NCI-H1092 treated with DMSO at 0.1 percent for 48 hours (cell line): ENCODE measurements around the gene PTX4.

Experiments used
- DNase-seq: peaks from one replicate; lab custom pipeline; 2025; lab: John Stamatoyannopoulos, UW

PTX4 gene

DNA sequence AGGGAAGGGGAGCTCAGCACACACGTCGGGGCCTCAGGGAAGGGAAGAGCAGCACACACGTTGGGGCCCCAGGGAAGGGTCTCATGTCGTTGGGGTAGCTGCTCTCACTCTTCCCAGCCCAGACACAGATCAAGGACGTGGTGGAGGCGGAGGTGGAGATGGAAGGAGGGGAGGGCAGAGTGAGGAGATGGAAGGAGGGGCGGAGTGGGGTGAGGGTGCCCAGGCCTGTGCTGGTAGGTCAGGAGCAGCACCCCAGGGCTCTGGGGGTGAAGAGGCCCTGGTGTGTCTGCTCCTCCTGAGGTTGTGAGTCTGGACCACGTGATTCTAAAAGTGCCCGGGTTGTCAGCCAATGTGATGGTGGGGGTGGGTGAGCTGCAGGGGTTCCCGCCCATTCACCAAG, 28.8 kb downstream of the PTX4 start:
- DNase-seq: no peak

DNA sequence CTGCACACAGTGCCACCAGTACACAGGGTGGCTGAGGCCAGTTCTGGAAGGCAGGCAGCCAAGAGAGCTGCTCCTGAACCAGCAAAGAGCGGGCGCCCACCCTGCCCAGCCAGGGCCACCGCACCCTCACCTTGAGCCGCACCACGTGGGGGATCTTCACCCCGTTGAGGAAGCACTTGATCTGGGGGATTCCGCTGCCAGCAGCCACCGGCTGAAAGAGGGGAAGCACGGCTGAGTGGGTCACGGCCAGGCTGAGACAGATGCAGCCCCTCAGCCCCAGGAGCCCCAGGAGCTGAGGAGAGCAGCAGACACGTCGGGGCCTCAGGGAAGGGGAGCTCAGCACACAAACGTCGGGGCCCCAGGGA, 29.8 kb downstream of the PTX4 start:
- DNase-seq: no peak

DNA sequence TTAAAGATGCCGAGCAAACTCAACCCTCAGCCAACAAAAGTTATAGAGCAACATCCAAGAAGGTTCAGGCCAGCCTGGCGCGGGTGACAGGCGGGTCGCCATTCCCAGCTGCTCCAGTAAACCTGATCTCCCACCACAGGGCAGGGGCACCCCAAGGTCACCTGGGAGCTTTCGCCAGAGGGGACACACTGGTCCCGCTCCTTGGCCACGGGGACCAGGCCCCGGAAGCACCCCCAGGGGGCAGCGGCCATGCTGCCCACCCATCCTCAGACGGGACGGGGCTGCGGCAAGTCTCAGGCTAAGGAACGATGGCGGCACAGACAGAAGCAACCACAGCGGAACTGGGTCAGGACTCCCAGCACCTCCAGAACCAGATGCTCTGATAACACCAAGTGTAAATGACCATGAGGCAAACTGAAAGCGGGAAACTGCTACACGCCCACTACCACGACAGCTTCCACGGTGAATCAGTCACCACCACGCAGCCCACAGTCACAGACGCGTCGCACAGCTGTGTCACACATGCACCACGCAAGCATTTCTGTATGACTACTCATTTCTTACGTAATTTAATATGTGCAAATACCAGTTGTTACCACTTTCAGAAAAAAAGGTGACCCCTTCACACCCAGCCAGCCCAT, 30.3 kb downstream of the PTX4 start:
- no peak for DNase-seq

DNA sequence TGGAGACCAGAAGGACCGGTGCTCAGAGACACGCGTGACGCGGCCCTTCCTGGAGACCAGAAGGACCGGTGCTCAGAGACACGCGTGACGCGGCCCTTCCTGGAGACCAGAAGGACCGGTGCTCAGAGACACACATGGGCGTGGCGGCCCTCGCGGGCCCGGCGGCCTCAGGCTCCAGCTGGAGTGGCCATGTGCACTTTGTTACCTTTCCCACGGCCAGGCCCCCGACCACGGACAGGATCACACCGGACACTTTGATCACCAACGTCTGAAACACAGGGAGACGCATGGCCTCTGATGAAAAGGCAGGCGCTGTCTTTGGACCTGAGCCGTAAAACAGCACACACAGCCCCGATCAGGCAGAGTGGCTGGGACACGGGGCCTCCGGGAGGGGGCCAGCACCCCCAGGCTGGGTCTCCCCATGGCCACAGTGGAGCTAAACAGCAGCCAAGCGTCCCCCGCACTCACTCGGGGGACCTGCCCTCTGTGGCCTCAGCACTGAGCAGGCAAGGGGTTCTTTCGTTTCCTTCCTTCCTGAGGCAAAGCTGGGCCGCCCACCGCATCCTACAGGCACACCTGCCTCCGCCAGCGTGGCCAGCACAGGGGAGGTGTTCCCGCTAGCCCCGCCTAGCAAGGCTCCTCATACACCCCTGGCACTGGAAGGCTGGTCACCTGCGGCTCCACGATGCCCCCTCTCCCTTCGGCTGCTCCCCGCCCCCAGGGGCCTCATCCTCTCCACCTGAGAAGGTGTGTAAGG, 31.1 kb downstream of the PTX4 start:
- DNase-seq: no peak

DNA sequence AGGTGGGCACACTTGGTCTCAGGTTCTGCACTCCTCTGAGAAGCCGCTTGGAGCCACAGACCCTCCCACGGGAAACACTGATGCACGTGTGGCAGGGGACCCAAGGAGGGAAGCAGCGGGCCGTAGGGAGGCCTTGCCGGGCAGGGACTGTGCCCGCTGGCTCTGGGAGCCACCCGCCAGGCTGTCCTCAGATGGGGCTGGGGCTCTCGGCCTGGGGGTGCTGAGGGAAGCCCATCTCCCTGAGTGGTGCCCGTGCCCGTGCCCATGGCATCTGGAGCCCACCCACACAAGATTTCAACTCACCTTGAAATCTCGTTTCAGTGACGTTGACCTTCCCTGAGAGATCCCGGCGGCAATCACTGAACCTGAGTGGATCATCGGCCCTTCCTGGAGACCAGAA, 31.8 kb downstream of the PTX4 start:
- DNase-seq: no peak

DNA sequence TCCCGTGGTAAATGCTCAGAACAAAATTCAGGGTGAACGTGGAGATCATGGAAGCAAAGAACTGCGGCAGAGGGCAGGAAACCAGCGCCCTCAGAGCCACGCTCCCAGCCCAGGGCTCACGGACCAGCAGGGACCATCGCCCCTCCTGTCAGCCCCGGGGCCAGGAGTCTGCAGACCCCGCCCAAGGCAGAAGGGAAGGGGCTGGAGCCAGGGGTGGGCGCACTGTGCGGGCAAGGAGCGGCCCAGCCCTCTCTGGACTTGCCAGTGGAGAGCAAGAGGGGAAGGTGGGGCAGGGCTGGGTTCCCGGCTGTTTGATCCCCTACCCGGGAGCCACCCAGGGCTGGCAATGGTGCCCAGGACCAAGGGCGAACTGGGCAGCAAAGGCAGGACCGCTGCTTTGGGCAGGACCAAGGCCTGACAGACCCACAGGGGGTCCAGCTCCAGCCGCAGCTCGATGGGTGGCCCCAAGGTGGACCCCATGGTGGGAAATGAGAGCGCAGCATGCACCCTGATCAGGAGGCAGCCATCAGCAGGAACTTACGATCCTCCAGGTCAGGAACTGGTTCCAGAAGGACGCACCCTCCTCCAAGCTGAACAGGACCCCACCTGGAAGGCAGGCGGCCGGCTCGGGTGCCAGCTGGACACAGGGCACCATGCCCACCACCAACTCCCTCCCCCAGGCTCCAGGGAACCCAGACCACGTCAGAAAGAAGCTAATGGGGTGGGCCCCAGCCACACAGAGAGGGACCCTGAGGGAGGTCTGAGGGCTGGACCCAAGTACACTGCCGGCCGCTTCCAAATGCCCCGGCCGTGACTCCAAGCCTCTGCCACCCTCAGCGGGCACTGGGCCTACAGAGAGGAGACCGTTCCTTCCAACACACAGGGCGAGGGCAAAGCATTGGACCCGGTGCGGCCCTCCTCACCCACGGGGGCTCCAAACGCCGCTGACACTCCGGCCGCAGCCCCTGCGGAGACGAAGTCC, 33.3 kb downstream of the PTX4 start:
- DNase-seq: no peak

DNA sequence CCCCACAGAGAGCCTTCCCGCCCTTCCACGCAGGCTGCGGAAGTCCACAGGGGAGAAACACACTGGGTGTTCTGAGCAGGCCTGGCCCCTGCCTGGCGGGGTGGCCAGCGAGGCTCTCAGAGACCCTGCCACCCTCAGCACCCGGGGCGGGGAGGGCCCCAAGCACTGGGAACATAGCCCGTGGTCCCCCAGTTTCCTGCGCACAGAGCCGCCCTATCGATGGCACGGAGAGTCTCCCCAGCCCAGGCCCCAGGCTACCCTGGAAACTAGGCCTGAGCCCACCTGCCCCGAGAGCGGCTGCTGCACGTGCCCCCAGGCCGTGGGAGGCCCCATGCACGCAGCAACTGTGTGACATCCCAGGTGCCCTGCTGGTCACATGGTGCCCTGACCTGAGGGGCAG, 34.2 kb downstream of the PTX4 start:
- DNase-seq: no peak

DNA sequence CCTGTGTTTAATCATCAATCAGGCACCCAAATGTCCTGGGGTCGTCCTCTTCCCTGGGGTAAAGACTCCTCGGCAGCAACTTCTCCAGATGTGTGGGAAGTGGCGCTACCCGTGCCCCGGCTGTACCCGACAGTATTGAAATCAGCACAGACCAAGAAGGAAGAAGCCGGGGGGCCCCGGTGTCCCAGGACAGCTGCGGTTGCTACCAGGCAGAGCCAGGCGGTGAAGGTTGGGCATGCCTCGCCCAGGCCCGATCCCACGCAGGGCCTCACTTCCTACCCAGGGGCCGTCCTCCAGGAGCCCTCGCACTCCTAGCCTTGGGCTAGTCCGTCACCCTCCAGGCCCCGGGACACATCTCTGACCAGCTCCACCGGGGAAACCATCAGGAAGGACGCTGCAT, 35.4 kb downstream of the PTX4 start:
- DNase-seq: no peak

DNA sequence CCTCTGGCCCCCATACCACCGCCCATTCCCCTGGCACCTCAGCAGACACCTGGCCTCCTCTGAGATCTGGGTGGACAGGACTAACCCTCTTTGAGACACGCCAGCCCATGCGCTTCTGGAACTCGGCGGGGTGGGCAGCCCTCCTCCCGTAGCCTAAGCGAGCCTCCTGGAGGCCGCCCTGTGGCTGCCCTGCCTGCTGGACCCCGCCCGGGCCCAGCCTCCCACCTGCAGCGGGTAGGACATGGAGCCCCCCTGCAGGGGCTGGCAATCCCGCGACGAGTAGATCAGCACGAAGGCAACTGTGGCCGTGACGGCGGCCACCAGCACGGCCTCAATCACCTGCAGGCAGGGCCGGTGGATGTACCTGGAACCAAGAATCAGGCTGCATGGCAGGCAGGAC, 36.2 kb downstream of the PTX4 start:
- no peak for DNase-seq

DNA sequence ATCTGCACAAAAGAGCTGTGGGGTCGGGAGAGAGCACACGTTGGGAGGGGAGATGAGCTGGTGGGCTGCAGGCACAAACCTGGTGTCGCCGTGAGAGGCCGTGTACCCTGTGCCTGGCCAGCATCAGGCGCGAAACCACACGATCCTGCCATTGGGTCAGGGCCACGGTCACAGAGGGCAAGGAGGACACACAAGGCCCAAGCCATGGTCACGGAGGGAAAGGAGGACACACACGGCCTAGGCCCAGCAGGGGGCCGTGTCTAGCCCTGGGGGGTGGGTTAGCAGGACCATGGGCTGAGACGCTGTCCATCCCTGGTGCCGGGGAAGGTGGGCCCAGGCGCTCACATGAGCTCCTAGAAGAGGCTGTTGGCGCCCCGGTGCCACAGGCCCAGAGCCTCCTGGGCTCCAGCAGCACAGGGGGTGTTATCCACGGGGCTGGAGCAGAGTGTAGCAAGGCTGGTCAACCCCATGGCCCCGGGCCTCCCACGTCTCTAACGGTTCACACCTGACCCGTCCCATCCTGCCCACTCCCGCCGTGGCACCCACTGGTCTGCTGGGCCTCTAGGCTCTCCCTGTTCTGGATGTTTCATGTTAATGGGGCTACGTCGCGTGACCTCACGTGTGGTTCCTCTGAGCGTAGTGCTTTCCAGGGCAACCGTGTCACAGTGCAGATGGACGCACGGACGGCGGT, 36.9 kb downstream of the PTX4 start:
- DNase-seq: no peak

DNA sequence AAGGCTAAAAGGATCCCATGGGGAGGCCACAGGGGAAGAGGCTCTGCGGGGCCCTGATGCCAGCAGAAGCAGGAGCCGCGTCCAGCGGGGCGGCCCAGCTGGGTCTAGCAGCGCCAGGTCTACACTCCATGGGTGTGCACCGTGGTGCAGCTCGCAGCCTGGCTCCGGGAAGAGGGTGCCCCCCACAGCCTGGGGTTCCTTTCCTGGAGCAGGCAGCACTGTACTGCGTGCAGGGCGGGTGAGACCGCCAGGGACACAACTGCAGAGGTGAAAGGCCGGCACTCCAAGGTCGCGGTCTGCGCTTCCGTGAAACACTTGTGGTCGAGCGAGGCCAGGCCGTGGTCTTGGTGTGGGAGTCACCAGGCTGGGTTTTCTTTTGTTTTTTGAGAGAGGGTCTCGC, 37.9 kb downstream of the PTX4 start:
- DNase-seq: no peak

DNA sequence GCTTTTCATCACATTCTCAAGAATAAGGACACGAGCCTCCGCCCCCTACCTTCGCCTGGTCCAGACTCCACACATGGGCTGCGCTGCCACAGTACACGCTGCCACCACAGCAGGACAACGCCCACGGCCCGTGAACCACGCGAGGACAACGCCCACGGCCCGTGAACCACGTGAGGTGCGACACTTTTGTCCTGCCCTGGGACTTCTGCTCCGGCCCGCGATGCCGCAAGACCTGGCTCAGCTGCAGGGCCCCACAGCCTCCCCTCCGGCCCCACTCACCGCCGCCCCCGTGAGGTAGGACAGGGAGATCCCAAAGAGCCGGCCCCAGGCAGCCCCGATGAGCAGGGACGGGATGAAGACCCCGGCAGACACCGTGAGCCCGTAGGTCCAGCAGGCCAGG, 38.5 kb downstream of the PTX4 start:
- no peak for DNase-seq

DNA sequence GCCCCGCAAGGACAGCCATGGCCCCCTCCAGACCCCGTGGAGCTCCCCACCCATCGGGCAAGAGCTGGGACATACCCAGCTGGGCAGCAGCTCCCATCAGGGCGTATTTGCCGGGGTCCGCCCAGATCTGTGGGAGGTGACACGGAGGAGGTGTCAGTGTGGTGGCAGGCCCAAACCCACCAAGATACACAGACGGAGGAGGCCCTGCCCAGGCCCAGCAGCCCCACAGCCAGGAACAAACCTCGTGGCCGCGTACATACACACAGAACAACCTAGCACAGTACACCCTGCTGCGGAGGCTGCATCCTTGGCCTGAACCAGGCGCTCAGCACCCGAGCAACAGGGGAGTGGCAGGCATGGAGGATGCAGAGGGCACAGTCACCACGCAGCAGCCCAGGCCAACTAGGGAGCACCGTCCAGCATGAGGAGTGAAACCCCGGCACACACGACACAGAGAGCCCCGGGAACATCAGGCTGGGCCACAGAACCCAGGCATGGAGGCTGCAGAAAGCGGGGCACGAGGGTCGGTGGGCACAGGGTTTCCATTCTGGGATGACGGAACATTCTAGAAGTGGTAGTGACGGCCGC, 39.4 kb downstream of the PTX4 start:
- no peak for DNase-seq

DNA sequence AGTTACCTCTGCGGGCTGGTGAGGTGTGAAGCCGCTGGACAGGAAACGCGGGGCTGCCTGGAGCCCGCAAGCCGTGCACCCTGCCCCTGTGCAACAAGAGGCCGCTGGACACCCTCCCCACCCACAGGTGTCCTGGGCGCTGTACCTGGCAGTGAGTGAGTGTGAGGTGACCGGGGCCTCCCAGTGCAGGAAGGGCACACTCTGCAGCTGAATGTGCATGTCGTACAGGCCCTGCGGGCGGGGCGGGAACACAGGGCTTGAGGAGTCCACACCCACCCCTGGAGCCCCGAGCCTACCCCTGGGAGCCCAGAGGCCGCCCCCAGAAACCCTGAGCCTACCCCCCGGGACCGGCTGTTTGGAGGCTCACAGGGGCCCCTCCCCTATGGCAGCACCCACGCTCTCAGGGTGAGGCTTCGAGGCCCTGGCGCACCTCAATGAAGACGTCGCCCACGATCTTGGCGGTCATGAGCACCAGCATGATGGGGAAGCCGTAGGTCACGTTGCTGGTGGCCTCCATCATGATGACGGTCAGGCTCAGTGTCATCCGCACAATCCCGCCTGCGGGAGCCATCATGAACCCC, 40.1 kb downstream of the PTX4 start:
- no peak for DNase-seq

DNA sequence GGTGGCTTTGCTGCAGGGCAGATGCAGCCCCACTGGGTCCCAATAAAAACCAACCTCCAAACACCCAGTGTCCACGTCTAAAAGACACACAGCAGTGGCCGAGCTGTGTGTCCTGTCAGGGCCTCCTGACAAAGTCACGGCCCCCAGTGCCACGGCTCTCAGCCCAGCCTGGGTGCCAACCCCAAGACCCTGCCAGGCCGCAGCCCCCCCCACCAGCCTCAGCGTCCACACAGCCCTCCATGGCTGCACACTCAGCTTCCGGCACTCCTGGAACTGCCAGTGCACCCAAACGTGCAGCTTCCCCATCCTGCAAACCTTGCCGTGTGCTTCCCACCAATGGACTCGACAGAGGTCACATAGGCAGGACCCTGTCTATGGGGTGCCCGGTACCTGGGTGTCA, 40.8 kb downstream of the PTX4 start:
- DNase-seq: no peak

DNA sequence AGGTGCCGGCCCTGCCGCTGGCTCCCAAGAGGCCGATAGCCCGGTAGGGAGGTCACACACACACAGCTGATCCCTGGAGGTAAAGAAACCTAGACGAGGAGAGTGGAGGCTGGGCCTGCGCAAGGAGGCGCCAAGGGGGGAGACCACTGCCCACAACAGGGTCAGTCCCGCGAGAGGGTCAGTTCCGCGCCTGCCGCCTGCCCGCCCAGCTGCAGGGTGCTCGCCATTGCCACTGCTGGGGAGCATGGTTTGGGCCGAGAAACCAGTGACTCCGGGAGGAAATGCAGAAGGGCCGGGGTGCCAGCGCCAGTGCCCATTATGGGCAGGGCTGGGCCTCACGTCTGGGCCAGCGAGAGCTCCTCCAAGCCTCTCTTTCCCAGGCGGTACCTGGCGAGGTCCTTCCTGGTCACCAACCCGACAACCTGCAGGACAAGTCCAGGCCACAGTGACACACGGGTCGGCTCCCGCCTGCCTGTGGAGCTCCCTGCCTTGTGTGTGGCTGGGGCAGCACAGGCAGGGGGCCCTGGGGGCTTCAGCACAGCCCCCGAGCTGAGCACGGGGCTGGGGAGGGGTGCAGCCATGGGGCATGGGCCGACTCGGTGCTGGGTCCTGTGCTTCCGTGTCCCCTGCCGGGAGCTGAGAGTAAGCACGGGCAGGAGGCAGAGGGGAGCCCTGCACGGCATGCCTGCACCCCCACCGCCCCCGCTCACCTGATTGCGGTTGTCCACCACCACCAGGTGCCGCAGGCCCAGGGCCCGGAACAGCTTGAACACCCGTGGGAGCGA, 42.3 kb downstream of the PTX4 start:
- DNase-seq: no peak

DNA sequence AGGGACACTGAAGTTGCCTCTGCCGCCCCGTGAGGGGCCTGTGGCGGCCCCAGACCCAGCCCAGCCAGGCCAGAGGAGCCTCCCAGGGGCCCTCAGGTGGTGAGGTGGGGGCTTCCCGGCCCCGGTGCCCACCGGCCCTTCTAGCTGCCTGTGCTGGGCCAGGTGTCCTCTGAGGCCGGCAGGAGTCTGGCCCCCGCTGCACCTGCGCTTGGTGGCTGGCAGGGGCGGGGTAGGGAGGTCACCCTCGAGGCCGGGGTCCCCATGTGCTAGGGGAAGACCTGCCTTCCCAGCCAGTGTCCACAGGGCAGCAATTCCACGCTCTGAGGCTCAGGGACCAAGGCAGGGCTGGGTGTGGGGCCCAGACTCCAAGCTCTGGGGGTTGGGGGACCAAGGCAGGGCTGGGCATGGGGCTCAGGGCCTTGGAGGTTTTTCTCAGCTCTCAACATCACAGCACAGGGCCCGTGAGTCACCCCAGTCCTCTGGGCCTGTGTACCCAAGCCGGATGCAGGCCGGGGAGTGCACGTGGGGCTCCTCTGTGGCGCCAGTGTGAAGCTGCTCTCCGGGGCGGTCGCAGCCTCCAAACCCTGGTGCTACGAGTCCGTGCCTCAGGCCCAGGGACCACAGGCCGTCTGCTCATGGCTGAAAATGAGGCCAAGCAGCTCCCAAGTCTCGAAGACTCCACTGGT, 43.1 kb downstream of the PTX4 start:
- no peak for DNase-seq

DNA sequence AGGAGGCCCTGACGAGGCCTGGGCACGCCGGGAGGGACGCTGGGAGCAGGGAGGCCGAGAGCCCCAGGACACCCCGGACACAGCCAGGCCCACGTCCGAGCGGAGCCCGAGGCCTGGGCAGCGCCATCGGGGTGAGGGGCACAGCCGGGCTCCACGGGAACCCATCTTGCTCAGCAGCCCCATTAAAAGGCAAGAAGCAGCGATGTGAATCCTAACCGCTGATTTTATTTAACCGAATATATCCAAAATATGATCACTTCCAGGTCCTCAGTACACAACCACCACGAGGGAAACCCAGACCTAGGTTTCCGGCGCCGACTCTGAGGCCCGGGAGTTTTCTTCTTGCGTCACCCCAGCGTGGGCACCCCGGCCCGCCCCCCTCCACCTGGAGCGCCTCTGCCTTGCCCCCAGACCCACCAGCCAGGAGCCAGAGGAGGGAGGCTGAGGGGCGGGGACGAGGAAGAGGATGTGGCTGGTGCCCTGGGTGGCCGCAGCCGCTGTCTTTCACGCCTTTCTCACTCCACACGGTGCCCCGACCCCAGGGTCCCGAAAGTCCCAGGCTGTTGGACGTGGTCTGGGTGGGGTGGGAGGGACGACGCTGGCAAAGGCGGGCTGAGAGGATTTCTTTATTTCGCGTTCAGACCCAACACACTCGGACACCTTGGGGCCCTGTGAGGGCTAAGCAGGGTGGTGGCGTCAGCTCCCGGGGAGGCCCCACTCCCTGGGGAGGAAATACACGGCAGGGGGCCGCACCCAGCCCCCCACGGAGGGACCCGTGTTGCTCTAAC, 43.8 kb downstream of the PTX4 start:
- DNase-seq: no peak

DNA sequence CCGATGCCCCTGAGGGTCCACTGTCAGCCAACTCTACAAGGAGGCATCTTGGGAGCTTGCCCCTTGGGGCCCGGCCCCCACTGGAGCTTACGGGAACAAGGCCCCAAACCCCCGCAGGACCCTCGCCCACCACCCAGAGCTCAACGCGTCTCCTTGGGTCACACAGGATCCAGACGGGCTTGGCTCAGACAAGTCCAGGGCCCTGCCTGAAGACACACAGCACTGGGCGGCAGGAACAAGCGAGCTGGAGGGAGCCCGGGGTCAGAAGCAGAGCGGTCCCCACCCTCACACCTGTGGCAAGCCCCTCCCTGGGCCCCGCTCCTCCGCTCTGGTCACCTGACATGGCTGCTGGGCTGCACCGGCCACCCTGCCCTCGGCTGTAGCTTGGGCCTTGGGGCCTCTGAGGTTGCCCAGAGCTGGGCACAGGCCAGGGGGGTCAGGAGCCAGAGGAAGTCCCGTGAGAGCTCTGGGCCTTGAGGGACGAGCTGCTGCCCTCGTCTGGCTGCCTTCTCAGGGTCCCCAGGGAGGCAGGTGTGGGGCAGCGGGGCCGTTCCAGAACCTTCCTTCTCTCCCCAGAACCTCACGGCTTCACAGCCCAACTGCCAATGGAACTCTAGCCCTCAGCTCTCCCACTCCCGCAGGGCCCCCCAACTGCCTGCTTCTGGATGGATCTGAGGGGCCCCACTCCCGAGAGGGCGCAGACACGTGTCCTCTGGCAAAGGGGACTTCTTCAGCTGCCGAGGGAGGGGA, 44.6 kb downstream of the PTX4 start, which contains the start of gene CCDC154:
Gene CCDC154 (minus strand): TSS at position 577 of the 750 bp plus-strand sequence. CDS start 234 bp downstream, at position 343.
- no peak for DNase-seq
